ENCODE results near the gene RPL26. TPM values are rescaled to one million over a fixed set of nuclear protein-coding genes. Genes with fewer than 3 reads are reported as not detected.
A peak's percentile ranks its signal among the peaks of the same experiment; 100 is the strongest.

Gene RPL26
- total RNA-seq = 960 TPM
- long read RNA-seq, transcript RPL26-209 (4 exons, 870 nt) = minor isoform, 5 of 271 reads
- long read RNA-seq, transcript RPL26-214 (4 exons, 528 nt) = major isoform, 249 of 271 reads
- long read RNA-seq, partial matches to known transcripts = 10 of 271 reads
- long read RNA-seq, other reads (novel, unspliced or antisense) = 4 of 271 reads

DNA sequence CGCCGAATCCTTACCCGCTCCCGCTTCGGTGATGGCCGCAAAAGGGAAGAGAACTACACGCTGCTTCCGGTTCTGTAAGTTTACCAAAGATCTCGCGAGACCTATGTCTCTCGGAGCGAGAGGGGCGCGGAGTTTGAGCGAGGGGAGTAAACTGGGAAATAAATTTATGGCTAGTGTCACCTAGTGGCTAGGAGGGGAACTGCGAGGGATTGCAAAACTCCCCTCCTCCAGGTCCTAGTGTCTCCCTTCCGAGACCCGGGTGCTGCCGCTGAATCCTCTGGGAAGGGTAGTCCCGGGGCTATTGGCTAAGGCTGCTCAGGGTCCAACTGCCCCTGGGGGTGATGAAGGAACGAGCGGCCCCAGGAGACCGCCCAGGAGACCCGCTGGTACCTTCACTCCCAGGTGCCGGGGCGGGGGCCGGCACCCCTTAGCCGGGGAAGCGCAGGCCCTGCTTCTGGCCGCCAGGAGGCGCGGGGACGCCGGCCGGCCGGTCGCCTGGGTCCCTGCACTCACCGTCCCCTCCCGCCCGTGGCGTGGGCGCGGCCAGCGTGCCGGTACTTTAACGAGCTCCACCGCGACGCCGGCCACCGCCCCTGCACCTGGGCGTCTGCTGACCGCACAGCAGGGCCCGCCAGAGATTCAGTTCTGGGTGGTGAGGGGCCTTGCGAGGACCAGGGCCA lies at the start of gene RPL26:
TSS of gene RPL26 (minus strand) at position 51 of the 680 bp plus-strand sequence. CDS start 883 bp downstream, outside the sequence.
- peak within 1 kb of the TSS; percentile 88 for H3K27ac ChIP-seq (replicated peaks)
- no peaks in the 10 kb centered on the region for H3K27me3 ChIP-seq (ENCODE audit: low read depth)
- H3K9me3 ChIP-seq (replicated peaks) = no peaks in the 10 kb centered on the region
- peak within 1 kb of the TSS; percentile 96 for H3K4me3 ChIP-seq
- peak; percentile 94 for DNase-seq
- peaks cover 38% of the 10 kb centered on the region for H3K36me3 ChIP-seq
- intact Hi-C loops (cut with micrococcal nuclease) = no loop called here
- TF ChIP-seq, protein P1, sequence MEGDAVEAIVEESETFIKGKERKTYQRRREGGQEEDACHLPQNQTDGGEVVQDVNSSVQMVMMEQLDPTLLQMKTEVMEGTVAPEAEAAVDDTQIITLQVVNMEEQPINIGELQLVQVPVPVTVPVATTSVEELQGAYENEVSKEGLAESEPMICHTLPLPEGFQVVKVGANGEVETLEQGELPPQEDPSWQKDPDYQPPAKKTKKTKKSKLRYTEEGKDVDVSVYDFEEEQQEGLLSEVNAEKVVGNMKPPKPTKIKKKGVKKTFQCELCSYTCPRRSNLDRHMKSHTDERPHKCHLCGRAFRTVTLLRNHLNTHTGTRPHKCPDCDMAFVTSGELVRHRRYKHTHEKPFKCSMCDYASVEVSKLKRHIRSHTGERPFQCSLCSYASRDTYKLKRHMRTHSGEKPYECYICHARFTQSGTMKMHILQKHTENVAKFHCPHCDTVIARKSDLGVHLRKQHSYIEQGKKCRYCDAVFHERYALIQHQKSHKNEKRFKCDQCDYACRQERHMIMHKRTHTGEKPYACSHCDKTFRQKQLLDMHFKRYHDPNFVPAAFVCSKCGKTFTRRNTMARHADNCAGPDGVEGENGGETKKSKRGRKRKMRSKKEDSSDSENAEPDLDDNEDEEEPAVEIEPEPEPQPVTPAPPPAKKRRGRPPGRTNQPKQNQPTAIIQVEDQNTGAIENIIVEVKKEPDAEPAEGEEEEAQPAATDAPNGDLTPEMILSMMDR (IDR thresholded peaks at IDR 0.05; ENCODE audit: borderline replicate concordance) = peak; percentile 98
- peaks cover 56% of the 10 kb centered on the region for H3K4me1 ChIP-seq

DNA sequence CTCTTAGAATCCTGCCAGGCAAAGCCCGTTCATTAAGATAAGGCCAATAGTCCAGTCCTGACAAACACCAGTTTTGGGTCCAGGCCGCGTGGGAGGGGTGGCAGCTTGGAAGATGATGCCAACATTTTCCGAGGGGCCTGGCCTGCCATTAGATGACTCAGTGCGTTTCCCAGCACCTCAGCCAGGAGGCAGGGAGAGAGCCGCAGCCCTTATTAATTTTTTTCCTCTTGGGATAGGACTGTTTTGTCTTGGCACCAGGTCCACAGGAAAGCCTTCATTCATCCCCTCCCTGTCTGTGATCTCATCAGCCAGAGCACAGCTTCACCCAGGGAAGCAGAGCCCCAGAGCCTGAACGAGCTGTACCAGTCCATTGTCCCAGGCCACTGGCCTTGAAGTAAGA lies 48.0 kb upstream of the RPL26 start:
- intact Hi-C loops (cut with micrococcal nuclease) = no loop called here
- peaks cover 21% of the 10 kb centered on the region for H3K4me1 ChIP-seq
- no peaks in the 10 kb centered on the region for H3K9me3 ChIP-seq (replicated peaks)
- no peaks in the 10 kb centered on the region for H3K36me3 ChIP-seq
- TF ChIP-seq, protein P1 (IDR thresholded peaks at IDR 0.05; ENCODE audit: borderline replicate concordance) = peak; percentile 12
- peak overlapping the region; percentile 75 for H3K27ac ChIP-seq (replicated peaks)
- peak; percentile 58 for DNase-seq
- H3K27me3 ChIP-seq (ENCODE audit: low read depth) = no peaks in the 10 kb centered on the region
- no peak overlapping the region for H3K4me3 ChIP-seq

DNA sequence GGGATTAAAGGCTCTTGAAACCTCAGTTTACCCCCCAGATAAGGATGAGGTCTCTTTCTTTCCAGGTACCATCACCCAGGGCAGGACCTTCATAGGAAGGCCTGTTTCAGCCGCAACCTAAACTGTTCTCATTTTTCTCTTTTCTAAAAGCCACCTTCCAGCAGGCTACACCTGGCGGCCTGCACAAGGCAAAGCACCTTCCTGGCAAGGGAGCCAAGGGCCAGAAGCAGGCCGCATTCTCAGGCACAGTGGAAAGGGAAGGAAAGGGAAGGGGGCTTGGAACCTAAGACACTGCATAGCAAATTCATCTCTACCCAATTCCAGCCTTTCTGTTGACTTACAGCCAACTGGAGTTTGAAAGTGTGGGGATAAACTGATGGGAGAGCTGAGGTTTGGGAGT lies 43.8 kb upstream of the RPL26 start:
- no peak overlapping the region for H3K4me3 ChIP-seq
- TF ChIP-seq, protein P1 (IDR thresholded peaks at IDR 0.05; ENCODE audit: borderline replicate concordance) = no peak
- intact Hi-C loops (cut with micrococcal nuclease) = no loop called here
- peaks cover 13% of the 10 kb centered on the region for H3K4me1 ChIP-seq
- H3K9me3 ChIP-seq (replicated peaks) = peaks cover 7% of the 10 kb centered on the region
- H3K27ac ChIP-seq (replicated peaks) = no peak overlapping the region
- H3K36me3 ChIP-seq = no peaks in the 10 kb centered on the region
- no peaks in the 10 kb centered on the region for H3K27me3 ChIP-seq (ENCODE audit: low read depth)
- no peak for DNase-seq

DNA sequence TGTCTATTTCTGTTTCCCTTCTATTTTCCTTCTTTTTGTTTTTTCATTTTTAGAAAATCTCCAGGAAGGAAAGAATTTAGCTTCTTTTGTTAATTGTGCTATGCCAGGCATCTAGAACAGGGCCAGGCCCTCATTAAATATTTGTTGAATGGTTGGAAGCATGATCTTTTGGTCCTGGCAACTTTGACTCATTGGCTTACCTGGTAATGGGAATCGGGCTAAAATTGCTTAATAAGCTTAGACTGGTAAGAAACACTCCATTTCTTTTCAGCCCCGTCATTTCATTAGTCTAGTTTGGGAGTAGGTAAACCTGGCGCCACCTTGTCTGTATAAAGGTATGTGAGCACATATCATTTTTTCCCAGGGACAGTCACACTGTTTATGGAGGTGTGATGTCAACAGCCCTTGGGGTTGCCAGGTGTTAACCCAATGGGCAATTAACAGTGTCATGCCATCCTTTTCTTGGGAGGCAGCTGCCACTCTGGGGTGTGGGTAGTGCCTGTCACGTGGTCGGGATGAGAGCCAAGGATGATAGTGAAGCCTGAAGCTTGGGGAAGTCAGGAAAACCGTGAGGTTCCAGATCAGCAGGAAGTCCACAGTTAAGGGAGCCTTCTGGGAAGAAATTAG lies 43.2 kb upstream of the RPL26 start:
- DNase-seq = no peak
- H3K9me3 ChIP-seq (replicated peaks) = peaks cover 7% of the 10 kb centered on the region
- intact Hi-C loops (cut with micrococcal nuclease) = no loop called here
- H3K36me3 ChIP-seq = no peaks in the 10 kb centered on the region
- TF ChIP-seq, protein P1 (IDR thresholded peaks at IDR 0.05; ENCODE audit: borderline replicate concordance) = no peak
- no peak overlapping the region for H3K27ac ChIP-seq (replicated peaks)
- peaks cover 7% of the 10 kb centered on the region for H3K4me1 ChIP-seq
- no peaks in the 10 kb centered on the region for H3K27me3 ChIP-seq (ENCODE audit: low read depth)
- H3K4me3 ChIP-seq = no peak overlapping the region

DNA sequence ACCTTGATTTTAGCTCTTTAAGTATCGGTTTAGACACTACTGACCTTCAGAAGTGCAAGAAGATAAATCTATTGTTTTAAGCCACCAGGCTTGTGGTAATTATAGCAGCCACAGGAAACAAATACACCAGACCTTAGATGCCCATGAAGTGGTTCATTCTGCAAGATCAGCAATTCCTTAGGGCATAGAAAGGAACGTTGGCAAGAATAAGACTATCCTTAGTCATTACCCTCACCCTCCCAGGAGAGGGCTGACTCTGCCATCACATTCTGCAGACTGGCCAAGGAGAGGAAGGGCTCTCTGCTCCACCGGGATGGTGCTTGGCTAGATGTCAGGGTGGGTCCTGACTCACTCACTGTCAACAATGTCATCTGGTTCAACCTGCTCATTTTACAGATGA lies 38.6 kb upstream of the RPL26 start:
- Histone ChIP-seq H3K27ac (replicated peaks) (no peak overlapping the region), H3K4me1 (peaks cover 17% of the 10 kb centered on the region), H3K36me3 (no peaks in the 10 kb centered on the region), H3K27me3 (ENCODE audit: low read depth) (no peaks in the 10 kb centered on the region), H3K9me3 (replicated peaks) (peaks cover 7% of the 10 kb centered on the region), H3K4me3 (no peak overlapping the region)
- intact Hi-C loops (cut with micrococcal nuclease) = no loop called here
- TF ChIP-seq, protein P1 (IDR thresholded peaks at IDR 0.05; ENCODE audit: borderline replicate concordance) = no peak
- no peak for DNase-seq

Measured in left ventricle myocardium inferior (tissue), 1 donor.